Parathyroid adenoma (tissue), 2 donors: ENCODE results near the gene TMEM131.

Source experiments
- H2AFZ ChIP-seq: fragments of 300-600 bp; sonication (generic); one replicate; pipeline ENCODE4 v1.7.0; 2017; ENCODE audit warnings: antibody characterized with exemption, mild to moderate bottlenecking
- H3K27ac ChIP-seq: fragments of 300-600 bp; sonication (generic); one replicate; pipeline ENCODE4 v1.7.0; 2017
- H3K27me3 ChIP-seq: fragments of 300-600 bp; sonication (generic); one replicate; pipeline ENCODE4 v1.7.0; 2017; ENCODE audit warnings: low read length; ENCODE audit not compliant: control insufficient read depth, insufficient read depth
- H3K36me3 ChIP-seq: fragments of 300-600 bp; sonication (generic); one replicate; pipeline ENCODE4 v1.7.0; 2017; ENCODE audit warnings: low read length; ENCODE audit not compliant: control insufficient read depth, insufficient read depth
- H3K4me1 ChIP-seq: fragments of 300-600 bp; sonication (generic); one replicate; pipeline ENCODE4 v1.7.0; 2017; ENCODE audit warnings: control low read depth
- H3K4me2 ChIP-seq: fragments of 300-600 bp; sonication (generic); one replicate; pipeline ENCODE4 v1.7.0; 2017; ENCODE audit warnings: low read length
- H3K4me3 ChIP-seq: fragments of 300-600 bp; sonication (generic); one replicate; pipeline ENCODE4 v1.7.0; 2017; ENCODE audit warnings: low read depth, low read length
- H3K79me2 ChIP-seq: fragments of 300-600 bp; sonication (generic); one replicate; pipeline ENCODE4 v1.7.0; 2017; ENCODE audit warnings: control low read depth
- H3K9ac ChIP-seq: fragments of 300-600 bp; sonication (generic); one replicate; pipeline ENCODE4 v1.7.0; 2017; ENCODE audit warnings: mild to moderate bottlenecking
- H3K9me3 ChIP-seq: fragments of 300-600 bp; sonication (generic); one replicate; pipeline ENCODE4 v1.7.0; 2017; ENCODE audit warnings: low read length; ENCODE audit not compliant: control insufficient read depth
- TF ChIP-seq, protein P1 (sequence below): fragments of 300-600 bp; sonication (generic); IDR thresholded peaks from one replicate; pipeline ENCODE4 v1.7.0; 2017; ENCODE audit warnings: antibody characterized with exemption, mild to moderate bottlenecking
- donor health status: primary hyperparathyroidism.

Gene TMEM131

GRCh38 chr2:97966545-97967215 is 29.1 kb downstream of the TMEM131 start:
- Histone ChIP-seq H2AFZ (no peak overlapping the region), H3K27ac (no peak overlapping the region), H3K4me2 (no peak overlapping the region), H3K4me3 (no peak overlapping the region), H3K79me2 (peaks cover 52% of the 10 kb centered on the region), H3K9ac (no peak overlapping the region), H3K36me3 (no peaks in the 10 kb centered on the region), H3K27me3 (no peaks in the 10 kb centered on the region), H3K9me3 (no peaks in the 10 kb centered on the region), H3K4me1 (peaks cover 43% of the 10 kb centered on the region)
- TF ChIP-seq, protein P1, sequence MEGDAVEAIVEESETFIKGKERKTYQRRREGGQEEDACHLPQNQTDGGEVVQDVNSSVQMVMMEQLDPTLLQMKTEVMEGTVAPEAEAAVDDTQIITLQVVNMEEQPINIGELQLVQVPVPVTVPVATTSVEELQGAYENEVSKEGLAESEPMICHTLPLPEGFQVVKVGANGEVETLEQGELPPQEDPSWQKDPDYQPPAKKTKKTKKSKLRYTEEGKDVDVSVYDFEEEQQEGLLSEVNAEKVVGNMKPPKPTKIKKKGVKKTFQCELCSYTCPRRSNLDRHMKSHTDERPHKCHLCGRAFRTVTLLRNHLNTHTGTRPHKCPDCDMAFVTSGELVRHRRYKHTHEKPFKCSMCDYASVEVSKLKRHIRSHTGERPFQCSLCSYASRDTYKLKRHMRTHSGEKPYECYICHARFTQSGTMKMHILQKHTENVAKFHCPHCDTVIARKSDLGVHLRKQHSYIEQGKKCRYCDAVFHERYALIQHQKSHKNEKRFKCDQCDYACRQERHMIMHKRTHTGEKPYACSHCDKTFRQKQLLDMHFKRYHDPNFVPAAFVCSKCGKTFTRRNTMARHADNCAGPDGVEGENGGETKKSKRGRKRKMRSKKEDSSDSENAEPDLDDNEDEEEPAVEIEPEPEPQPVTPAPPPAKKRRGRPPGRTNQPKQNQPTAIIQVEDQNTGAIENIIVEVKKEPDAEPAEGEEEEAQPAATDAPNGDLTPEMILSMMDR: no peak

- no peak overlapping the region for H3K27ac ChIP-seq
- no peak overlapping the region for H2AFZ ChIP-seq
- H3K9ac ChIP-seq: no peak overlapping the region
Observed at GRCh38 chr2:97965116-97965515, 30.6 kb downstream of the TMEM131 start.

GRCh38 chr2:97963880-97964279 is 31.9 kb downstream of the TMEM131 start:
- no peaks in the 10 kb centered on the region for H3K9me3 ChIP-seq
- no peak overlapping the region for H3K27ac ChIP-seq
- no peak overlapping the region for H2AFZ ChIP-seq
- TF ChIP-seq, protein P1: no peak
- H3K4me2 ChIP-seq: no peak overlapping the region
- no peak overlapping the region for H3K9ac ChIP-seq
- H3K4me1 ChIP-seq: peaks cover 21% of the 10 kb centered on the region
- H3K79me2 ChIP-seq: peaks cover 37% of the 10 kb centered on the region
- no peak overlapping the region for H3K4me3 ChIP-seq
- H3K27me3 ChIP-seq: no peaks in the 10 kb centered on the region
- no peaks in the 10 kb centered on the region for H3K36me3 ChIP-seq

More at GRCh38 chr2:97965116-97965515, 30.6 kb downstream of the TMEM131 start:
- H3K4me1 ChIP-seq: peaks cover 29% of the 10 kb centered on the region
- no peaks in the 10 kb centered on the region for H3K36me3 ChIP-seq
- TF ChIP-seq, protein P1: no peak
- H3K79me2 ChIP-seq: peaks cover 46% of the 10 kb centered on the region
- H3K4me3 ChIP-seq: no peak overlapping the region
- H3K9me3 ChIP-seq: no peaks in the 10 kb centered on the region
- H3K27me3 ChIP-seq: no peaks in the 10 kb centered on the region
- no peak overlapping the region for H3K4me2 ChIP-seq

DNA sequence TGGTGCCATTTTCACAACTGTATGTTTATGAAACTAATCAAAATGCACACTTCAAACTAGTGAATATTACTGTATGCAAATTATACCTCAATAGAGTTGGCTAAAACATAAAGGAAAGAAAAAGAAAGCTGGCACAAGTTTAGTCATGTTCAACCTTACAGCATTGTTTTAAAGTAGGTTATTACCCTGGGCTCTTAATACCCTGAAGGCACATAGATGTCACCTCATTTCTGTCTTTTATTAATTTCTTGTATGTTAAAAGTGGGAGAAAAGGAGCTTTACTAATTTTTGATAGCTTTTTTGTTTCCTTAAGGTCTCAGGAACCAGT is 32.7 kb downstream of the TMEM131 start:
- no peak overlapping the region for H3K9ac ChIP-seq
- H3K4me2 ChIP-seq: no peak overlapping the region
- H3K9me3 ChIP-seq: no peaks in the 10 kb centered on the region
- H3K27me3 ChIP-seq: no peaks in the 10 kb centered on the region
- TF ChIP-seq, protein P1: no peak
- H3K27ac ChIP-seq: no peak overlapping the region
- no peak overlapping the region for H2AFZ ChIP-seq
- H3K79me2 ChIP-seq: peaks cover 35% of the 10 kb centered on the region
- H3K36me3 ChIP-seq: no peaks in the 10 kb centered on the region
- H3K4me1 ChIP-seq: peaks cover 29% of the 10 kb centered on the region
- no peak overlapping the region for H3K4me3 ChIP-seq

GRCh38 chr2:97961534-97961933 is 34.2 kb downstream of the TMEM131 start:
- H3K4me1 ChIP-seq: peaks cover 22% of the 10 kb centered on the region

More at GRCh38 chr2:97961534-97961933, 34.2 kb downstream of the TMEM131 start:
- Histone ChIP-seq H3K4me2 (no peak overlapping the region), H2AFZ (no peak overlapping the region), H3K9ac (no peak overlapping the region), H3K4me3 (no peak overlapping the region), H3K27ac (no peak overlapping the region), H3K9me3 (no peaks in the 10 kb centered on the region), H3K36me3 (no peaks in the 10 kb centered on the region), H3K27me3 (no peaks in the 10 kb centered on the region), H3K79me2 (peaks cover 25% of the 10 kb centered on the region)
- TF ChIP-seq, protein P1: no peak
